Measurements from ENCODE around the gene RBM33.
A peak's percentile ranks its signal among the peaks of the same experiment; 100 is the strongest.

The RBM33 gene

DNA sequence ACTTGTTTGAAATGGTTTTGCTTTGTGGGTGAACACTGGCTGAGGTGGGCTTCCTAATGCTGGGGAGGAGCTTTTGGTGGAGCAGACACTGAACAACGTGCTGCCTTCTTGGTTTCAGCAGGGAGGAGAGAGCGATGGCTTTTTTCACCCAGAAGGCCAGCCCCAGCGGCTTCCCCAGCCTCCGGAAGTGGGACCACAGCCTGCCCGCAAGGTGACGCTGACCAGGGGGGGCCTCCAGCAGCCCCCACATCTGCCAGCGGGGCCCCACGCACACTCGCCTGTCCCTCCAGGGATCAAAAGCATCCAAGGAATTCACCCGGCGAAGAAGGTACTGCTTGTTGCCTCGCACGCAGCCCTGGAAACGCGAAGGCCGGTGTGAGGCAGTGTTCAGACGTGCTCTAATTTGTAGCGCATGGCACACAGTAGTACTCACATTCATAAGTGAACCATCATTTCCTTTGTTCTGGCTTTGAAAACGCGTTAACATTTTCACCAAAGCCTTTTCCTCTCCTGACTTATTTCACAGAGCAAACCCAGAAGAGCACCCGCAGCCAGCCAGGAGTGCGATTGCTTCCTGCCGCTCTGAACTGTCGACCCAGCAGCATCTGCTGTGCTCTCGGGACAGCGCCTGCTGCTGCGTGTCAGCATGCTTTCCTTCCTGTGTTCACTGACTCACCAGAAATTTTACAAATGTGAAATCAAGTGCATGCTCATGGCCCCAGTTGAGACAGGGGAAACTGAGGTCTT lies 119.4 kb downstream of the RBM33 start:
- peak overlapping the region; percentile 16 for H3K23ac ChIP-seq (ENCODE audit: low read depth, low read length, poor library complexity)
- H3K18ac ChIP-seq (ENCODE audit: low read length), result no peak overlapping the region
- H2BK120ac ChIP-seq (ENCODE audit: low read depth, low read length), result no peak overlapping the region
- H2BK15ac ChIP-seq (ENCODE audit: low read length), result no peak overlapping the region
- H3K36me3 ChIP-seq (replicated peaks in 1 of 2; ENCODE audit: control insufficient read depth in 2 of 2, insufficient read depth in 2 of 2, low read length in 2 of 2), result peaks cover 30 to 90% of the 10 kb centered on the region in 2 donors
- WGBS, 2 donors (ENCODE audit: extremely low coverage in 2 of 2, insufficient read length in 2 of 2, insufficient replicate concordance in 1 of 2), result no CpG with 5 or more reads among the region's 27 CpGs
- peaks cover 5 to 21% of the 10 kb centered on the region in 2 donors for H3K9me3 ChIP-seq (replicated peaks in 1 of 2; ENCODE audit: control insufficient read depth in 2 of 2, insufficient read depth in 1 of 2, low read depth in 1 of 2, low read length in 2 of 2)
- no peak overlapping the region for H4K8ac ChIP-seq (ENCODE audit: low read depth, low read length)
- no peak overlapping the region for H2AFZ ChIP-seq (ENCODE audit: low read length)
- no peak overlapping the region for H3K4me2 ChIP-seq (ENCODE audit: insufficient read depth, low read length, poor library complexity, severe bottlenecking)
- no peaks in the 10 kb centered on the region for H3K79me1 ChIP-seq (ENCODE audit: low read depth, low read length)
- H3K4ac ChIP-seq (ENCODE audit: low read length), result no peak overlapping the region
- no peak overlapping the region for H3K4me3 ChIP-seq (ENCODE audit: low read length in 2 of 2)
- H3K14ac ChIP-seq (ENCODE audit: low read length), result no peak overlapping the region
- H2BK12ac ChIP-seq (ENCODE audit: low read length), result no peak overlapping the region
- DNase-seq (ENCODE audit: low spot score), result no peak
- H3K27ac ChIP-seq (replicated peaks; ENCODE audit: low read length), result no peak overlapping the region
- H3K9ac ChIP-seq (ENCODE audit: low read depth, low read length, poor library complexity), result no peak overlapping the region
- H2BK5ac ChIP-seq (ENCODE audit: low read length), result no peak overlapping the region
- H4K91ac ChIP-seq (ENCODE audit: low read depth, low read length, poor library complexity), result no peak overlapping the region
- H2AK5ac ChIP-seq (ENCODE audit: low read depth, low read length), result no peak overlapping the region
- H3K4me1 ChIP-seq (ENCODE audit: control insufficient read depth in 2 of 2, insufficient read depth in 1 of 2, low read depth in 1 of 2, low read length in 2 of 2), result no peaks in the 10 kb centered on the region
- H3K27me3 ChIP-seq (ENCODE audit: control insufficient read depth in 3 of 3, insufficient read depth in 3 of 3, low read depth in 1 of 3, low read length in 3 of 3), result no peaks in the 10 kb centered on the region

GRCh38 chr7:155764438-155764793 lies 120.0 kb downstream of the RBM33 start:
- H3K27ac ChIP-seq (replicated peaks; ENCODE audit: low read length), result no peak overlapping the region
- no peak overlapping the region for H3K14ac ChIP-seq (ENCODE audit: low read length)
- no peak overlapping the region for H2AFZ ChIP-seq (ENCODE audit: low read length)
- H2BK5ac ChIP-seq (ENCODE audit: low read length), result no peak overlapping the region
- no peaks in the 10 kb centered on the region for H3K4me1 ChIP-seq (ENCODE audit: control insufficient read depth in 2 of 2, insufficient read depth in 1 of 2, low read depth in 1 of 2, low read length in 2 of 2)
- no peak overlapping the region for H2AK5ac ChIP-seq (ENCODE audit: low read depth, low read length)
- H3K27me3 ChIP-seq (ENCODE audit: control insufficient read depth in 3 of 3, insufficient read depth in 3 of 3, low read depth in 1 of 3, low read length in 3 of 3), result no peaks in the 10 kb centered on the region
- H3K9me3 ChIP-seq (replicated peaks in 1 of 2; ENCODE audit: control insufficient read depth in 2 of 2, insufficient read depth in 1 of 2, low read depth in 1 of 2, low read length in 2 of 2), result peaks cover 5 to 21% of the 10 kb centered on the region in 2 donors
- H2BK15ac ChIP-seq (ENCODE audit: low read length), result no peak overlapping the region
- H2BK120ac ChIP-seq (ENCODE audit: low read depth, low read length), result no peak overlapping the region
- H3K23ac ChIP-seq (ENCODE audit: low read depth, low read length, poor library complexity), result no peak overlapping the region
- no CpG with 5 or more reads among the region's 7 CpGs for WGBS, 2 donors (ENCODE audit: extremely low coverage in 2 of 2, insufficient read length in 2 of 2, insufficient replicate concordance in 1 of 2)
- no peak overlapping the region for H3K4me3 ChIP-seq (ENCODE audit: low read length in 2 of 2)
- no peak overlapping the region for H4K8ac ChIP-seq (ENCODE audit: low read depth, low read length)
- H3K4ac ChIP-seq (ENCODE audit: low read length), result no peak overlapping the region
- H3K9ac ChIP-seq (ENCODE audit: low read depth, low read length, poor library complexity), result no peak overlapping the region
- no peak overlapping the region for H4K91ac ChIP-seq (ENCODE audit: low read depth, low read length, poor library complexity)
- H3K36me3 ChIP-seq (replicated peaks in 1 of 2; ENCODE audit: control insufficient read depth in 2 of 2, insufficient read depth in 2 of 2, low read length in 2 of 2), result peaks cover 32 to 94% of the 10 kb centered on the region in 2 donors
- H2BK12ac ChIP-seq (ENCODE audit: low read length), result no peak overlapping the region
- H3K4me2 ChIP-seq (ENCODE audit: insufficient read depth, low read length, poor library complexity, severe bottlenecking), result no peak overlapping the region
- H3K18ac ChIP-seq (ENCODE audit: low read length), result no peak overlapping the region
- no peak for DNase-seq (ENCODE audit: low spot score)
- H3K79me1 ChIP-seq (ENCODE audit: low read depth, low read length), result no peaks in the 10 kb centered on the region

DNA sequence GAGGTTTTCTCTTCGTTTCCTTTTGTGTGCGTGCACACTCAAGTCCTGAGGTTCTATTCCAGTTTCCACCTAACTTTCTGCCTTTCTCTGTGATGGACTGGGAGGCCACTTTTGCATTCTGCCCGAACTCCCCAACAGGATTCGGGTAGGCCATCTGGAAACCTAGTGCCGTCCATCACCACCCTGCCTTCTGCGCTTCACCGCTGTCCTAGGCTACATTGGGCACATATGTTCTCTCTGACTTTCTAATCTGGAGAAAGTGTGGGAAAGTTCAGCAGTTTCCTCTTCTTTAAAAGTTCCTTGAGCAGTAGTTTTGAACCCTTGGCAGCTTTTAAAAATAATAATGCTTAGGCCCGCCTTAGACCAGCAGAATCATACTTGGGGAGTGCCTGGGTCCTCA lies 121.0 kb downstream of the RBM33 start:
- Histone ChIP-seq H2BK15ac (ENCODE audit: low read length) (no peak overlapping the region), H3K4me1 (ENCODE audit: control insufficient read depth in 2 of 2, insufficient read depth in 1 of 2, low read depth in 1 of 2, low read length in 2 of 2) (no peaks in the 10 kb centered on the region)
- DNase-seq (ENCODE audit: low spot score), result no peak

GRCh38 chr7:155766386-155766785 lies 121.9 kb downstream of the RBM33 start:
- Histone ChIP-seq H3K23ac (ENCODE audit: low read depth, low read length, poor library complexity) (no peak overlapping the region), H2BK120ac (ENCODE audit: low read depth, low read length) (no peak overlapping the region), H2BK15ac (ENCODE audit: low read length) (no peak overlapping the region), H3K4me2 (ENCODE audit: insufficient read depth, low read length, poor library complexity, severe bottlenecking) (no peak overlapping the region), H4K8ac (ENCODE audit: low read depth, low read length) (no peak overlapping the region), H3K27ac (replicated peaks; ENCODE audit: low read length) (no peak overlapping the region), H3K9ac (ENCODE audit: low read depth, low read length, poor library complexity) (no peak overlapping the region), H4K91ac (ENCODE audit: low read depth, low read length, poor library complexity) (no peak overlapping the region), H2BK5ac (ENCODE audit: low read length) (no peak overlapping the region), H2AFZ (ENCODE audit: low read length) (no peak overlapping the region), H3K79me1 (ENCODE audit: low read depth, low read length) (no peaks in the 10 kb centered on the region), H3K4me3 (ENCODE audit: low read length in 2 of 2) (no peak overlapping the region), H3K14ac (ENCODE audit: low read length) (no peak overlapping the region), H3K36me3 (replicated peaks in 1 of 2; ENCODE audit: control insufficient read depth in 2 of 2, insufficient read depth in 2 of 2, low read length in 2 of 2) (peaks cover 36 to 95% of the 10 kb centered on the region in 2 donors), H3K4me1 (ENCODE audit: control insufficient read depth in 2 of 2, insufficient read depth in 1 of 2, low read depth in 1 of 2, low read length in 2 of 2) (no peaks in the 10 kb centered on the region), H2BK12ac (ENCODE audit: low read length) (no peak overlapping the region), H2AK5ac (ENCODE audit: low read depth, low read length) (no peak overlapping the region), H3K18ac (ENCODE audit: low read length) (no peak overlapping the region), H3K4ac (ENCODE audit: low read length) (no peak overlapping the region), H3K9me3 (replicated peaks in 1 of 2; ENCODE audit: control insufficient read depth in 2 of 2, insufficient read depth in 1 of 2, low read depth in 1 of 2, low read length in 2 of 2) (peaks cover 0 to 6% of the 10 kb centered on the region in 2 donors), H3K27me3 (ENCODE audit: control insufficient read depth in 3 of 3, insufficient read depth in 3 of 3, low read depth in 1 of 3, low read length in 3 of 3) (no peaks in the 10 kb centered on the region)
- no peak for DNase-seq (ENCODE audit: low spot score)
- no CpG with 5 or more reads among the region's 12 CpGs for WGBS, 2 donors (ENCODE audit: extremely low coverage in 2 of 2, insufficient read length in 2 of 2, insufficient replicate concordance in 1 of 2)

More for the DNA sequence above, 121.0 kb downstream of the RBM33 start:
- no peak overlapping the region for H2BK12ac ChIP-seq (ENCODE audit: low read length)
- H3K18ac ChIP-seq (ENCODE audit: low read length), result no peak overlapping the region
- H4K8ac ChIP-seq (ENCODE audit: low read depth, low read length), result no peak overlapping the region
- no peak overlapping the region for H3K4ac ChIP-seq (ENCODE audit: low read length)
- no peak overlapping the region for H3K27ac ChIP-seq (replicated peaks; ENCODE audit: low read length)
- no peak overlapping the region for H2BK5ac ChIP-seq (ENCODE audit: low read length)
- no peak overlapping the region for H4K91ac ChIP-seq (ENCODE audit: low read depth, low read length, poor library complexity)
- WGBS, 2 donors (ENCODE audit: extremely low coverage in 2 of 2, insufficient read length in 2 of 2, insufficient replicate concordance in 1 of 2), result no CpG with 5 or more reads among the region's 8 CpGs
- H3K27me3 ChIP-seq (ENCODE audit: control insufficient read depth in 3 of 3, insufficient read depth in 3 of 3, low read depth in 1 of 3, low read length in 3 of 3), result no peaks in the 10 kb centered on the region
- no peak overlapping the region for H3K4me3 ChIP-seq (ENCODE audit: low read length in 2 of 2)
- peaks cover 34 to 94% of the 10 kb centered on the region in 2 donors for H3K36me3 ChIP-seq (replicated peaks in 1 of 2; ENCODE audit: control insufficient read depth in 2 of 2, insufficient read depth in 2 of 2, low read length in 2 of 2)
- H3K23ac ChIP-seq (ENCODE audit: low read depth, low read length, poor library complexity), result no peak overlapping the region
- peaks cover 0 to 11% of the 10 kb centered on the region in 2 donors for H3K9me3 ChIP-seq (replicated peaks in 1 of 2; ENCODE audit: control insufficient read depth in 2 of 2, insufficient read depth in 1 of 2, low read depth in 1 of 2, low read length in 2 of 2)
- no peak overlapping the region for H3K14ac ChIP-seq (ENCODE audit: low read length)
- no peak overlapping the region for H2BK120ac ChIP-seq (ENCODE audit: low read depth, low read length)
- no peak overlapping the region for H3K4me2 ChIP-seq (ENCODE audit: insufficient read depth, low read length, poor library complexity, severe bottlenecking)
- no peak overlapping the region for H3K9ac ChIP-seq (ENCODE audit: low read depth, low read length, poor library complexity)
- no peak overlapping the region for H2AK5ac ChIP-seq (ENCODE audit: low read depth, low read length)
- no peak overlapping the region for H2AFZ ChIP-seq (ENCODE audit: low read length)
- H3K79me1 ChIP-seq (ENCODE audit: low read depth, low read length), result no peaks in the 10 kb centered on the region
